CD4-positive, CD25-positive, alpha-beta regulatory T cell (primary cell): ENCODE results near the gene PTPN4. TPM values are rescaled to one million over a fixed set of nuclear protein-coding genes. Genes with fewer than 3 reads are reported as not detected.
"Not testable (repeated sequence)": the region's sequence is repeated elsewhere in the genome, so short reads cannot be mapped to it uniquely, and the experiment has no call there.

Source experiments
- ATAC-seq, 2 donors: fragments of 150-1000 bp; cut with Tn5 transposase; one replicate each; pipeline ENCODE4 v1.10.0; 2021; ENCODE audit warnings: low read depth in 2 of 2, moderate number of reproducible peaks in 2 of 2, moderate library complexity in 1 of 2
- DNase-seq, 3 donors: peaks; one replicate each; pipeline versions ENCODE4 v3.0.0 to v3.0.0-alpha.2; 2012 to 2022; ENCODE audit warnings: mixed read lengths in 1 of 3
- H3K27ac ChIP-seq: one replicate; pipeline ENCODE4 v1.7.0; 2013; ENCODE audit warnings: mild to moderate bottlenecking, low read length; ENCODE audit not compliant: insufficient read depth, poor library complexity, severe bottlenecking
- H3K27me3 ChIP-seq: one replicate; pipeline ENCODE4 v1.7.0; 2013; ENCODE audit warnings: low read length; ENCODE audit not compliant: control insufficient read depth, insufficient read depth
- H3K36me3 ChIP-seq: one replicate; pipeline ENCODE4 v1.7.0; 2013; ENCODE audit warnings: mild to moderate bottlenecking, low read length, moderate library complexity; ENCODE audit not compliant: control insufficient read depth, insufficient read depth
- H3K4me1 ChIP-seq: 2 replicates; pipeline ENCODE4 v1.7.0; 2013; ENCODE audit warnings: mild to moderate bottlenecking, low read length; ENCODE audit not compliant: insufficient read depth, control insufficient read depth, poor library complexity, severe bottlenecking
- H3K4me3 ChIP-seq: one replicate; pipeline ENCODE4 v1.7.0; 2013; ENCODE audit warnings: low read depth, mild to moderate bottlenecking, low read length, moderate library complexity
- H3K9me3 ChIP-seq, 2 experiments: 1 replicate in 1 of 2; 2 replicates in 1 of 2; pipeline ENCODE4 v1.7.0; 2013; ENCODE audit warnings: low read length in 2 of 2, mild to moderate bottlenecking in 1 of 2, moderate library complexity in 1 of 2; ENCODE audit not compliant: control insufficient read depth in 2 of 2
- H3K27ac Mint-ChIP-seq, 3 donors: one replicate each; pipeline ENCODE4 v1.8.0; 2020 to 2022; ENCODE audit warnings: mild to moderate bottlenecking in 3 of 3, mixed read lengths in 3 of 3, moderate library complexity in 2 of 3
- H3K27me3 Mint-ChIP-seq: one replicate; pipeline ENCODE4 v1.8.0; 2022; ENCODE audit warnings: mild to moderate bottlenecking, mixed read lengths
- H3K36me3 Mint-ChIP-seq: one replicate; pipeline ENCODE4 v1.8.0; 2020; ENCODE audit warnings: mixed read lengths
- H3K4me1 Mint-ChIP-seq, 4 donors: one replicate each; pipeline ENCODE4 v1.8.0; 2020 to 2022; ENCODE audit warnings: mixed read lengths in 4 of 4, mild to moderate bottlenecking in 1 of 4
- H3K4me3 Mint-ChIP-seq, 4 donors: one replicate each; pipeline ENCODE4 v1.8.0; 2020 to 2022; ENCODE audit warnings: mild to moderate bottlenecking in 4 of 4, mixed read lengths in 4 of 4, moderate library complexity in 3 of 4
- H3K9me3 Mint-ChIP-seq, 7 donors: one replicate each; pipeline ENCODE4 v1.8.0; 2020 to 2022; ENCODE audit warnings: mixed read lengths in 7 of 7, mild to moderate bottlenecking in 3 of 7, moderate library complexity in 2 of 7
- polyA plus RNA-seq, 4 donors: library from polyadenylated mRNA; unstranded; fragments of 300-500 nt; fragmentation: Illumina TruSeq; gene quantifications; one replicate each; pipeline ENCODE4 v1.2.3, GENCODE V29; 2021
- total RNA-seq: library from RNA; stranded (reverse); gene quantifications from one replicate; pipeline ENCODE4 v1.2.3, GENCODE V29; 2022

The PTPN4 gene
- total and polyA plus RNA-seq, 5 donors from 2014 or later = 75.2 to 115 (median 110) TPM

- H3K27me3 Mint-ChIP-seq, H3K4me1 Mint-ChIP-seq, H3K4me1 ChIP-seq, H3K27ac Mint-ChIP-seq, H3K27ac ChIP-seq, H3K4me3 ChIP-seq, H3K27me3 ChIP-seq, H3K36me3 Mint-ChIP-seq, H3K9me3 ChIP-seq, ATAC-seq, H3K36me3 ChIP-seq, H3K4me3 Mint-ChIP-seq, H3K9me3 Mint-ChIP-seq, DNase-seq: not testable (repeated sequence)
Observed at GRCh38 chr2:119996896-119997891, 237.5 kb downstream of the PTPN4 start.

- Histone ChIP-seq H3K4me3 (no peak overlapping the region), H3K36me3 (no peaks in the 10 kb centered on the region), H3K27ac (no peak overlapping the region), H3K4me1 (no peaks in the 10 kb centered on the region), H3K9me3 (no peaks in the 10 kb centered on the region), H3K27me3 (no peaks in the 10 kb centered on the region)
- ATAC-seq = no peak
- no peak overlapping the region for H3K27ac Mint-ChIP-seq
- no peaks in the 10 kb centered on the region for H3K9me3 Mint-ChIP-seq
- no peaks in the 10 kb centered on the region for H3K36me3 Mint-ChIP-seq
- H3K4me3 Mint-ChIP-seq = no peak overlapping the region
- H3K27me3 Mint-ChIP-seq = peaks cover 6% of the 10 kb centered on the region
- DNase-seq = no peak
- peaks cover 0 to 5% (median 0%) of the 10 kb centered on the region in 4 donors for H3K4me1 Mint-ChIP-seq
Observed at GRCh38 chr2:120001471-120001870, 241.7 kb downstream of the PTPN4 start.

GRCh38 chr2:120004254-120004653, 244.5 kb downstream of the PTPN4 start:
- no peak for ATAC-seq
- Histone ChIP-seq H3K4me3 (no peak overlapping the region), H3K27me3 (no peaks in the 10 kb centered on the region), H3K36me3 (no peaks in the 10 kb centered on the region), H3K27ac (no peak overlapping the region), H3K9me3 (no peaks in the 10 kb centered on the region), H3K4me1 (no peaks in the 10 kb centered on the region)
- Mint-ChIP-seq H3K27ac (no peak overlapping the region), H3K4me1 (peaks cover 0 to 8% (median 0%) of the 10 kb centered on the region in 4 donors), H3K9me3 (no peaks in the 10 kb centered on the region), H3K4me3 (no peak overlapping the region), H3K36me3 (no peaks in the 10 kb centered on the region), H3K27me3 (peaks cover 6% of the 10 kb centered on the region)
- DNase-seq = no peak

- H3K36me3 Mint-ChIP-seq = no peaks in the 10 kb centered on the region
- no peak overlapping the region for H3K4me3 Mint-ChIP-seq
- H3K27ac ChIP-seq = no peak overlapping the region
Observed at GRCh38 chr2:120005834-120006521, 246.3 kb downstream of the PTPN4 start.

GRCh38 chr2:120007851-120008250, 248.1 kb downstream of the PTPN4 start:
- Histone ChIP-seq H3K4me3 (no peak overlapping the region), H3K27ac (no peak overlapping the region), H3K9me3 (no peaks in the 10 kb centered on the region), H3K4me1 (peaks cover 6% of the 10 kb centered on the region), H3K27me3 (no peaks in the 10 kb centered on the region), H3K36me3 (no peaks in the 10 kb centered on the region)
- Mint-ChIP-seq H3K4me1 (peaks cover 6 to 12% (median 6%) of the 10 kb centered on the region in 4 donors), H3K27me3 (peaks cover 6% of the 10 kb centered on the region), H3K4me3 (peak overlapping the region in 1 of 4 donors; percentile 87), H3K27ac (no peak overlapping the region), H3K9me3 (no peaks in the 10 kb centered on the region), H3K36me3 (no peaks in the 10 kb centered on the region)
- ATAC-seq = no peak
- DNase-seq = no peak

More at GRCh38 chr2:120005834-120006521, 246.3 kb downstream of the PTPN4 start:
- Mint-ChIP-seq H3K4me1 (peaks cover 0 to 8% (median 0%) of the 10 kb centered on the region in 4 donors), H3K27me3 (peaks cover 6% of the 10 kb centered on the region), H3K27ac (no peak overlapping the region), H3K9me3 (no peaks in the 10 kb centered on the region)
- ATAC-seq = peak in 1 of 2 donors; percentile 44
- no peaks in the 10 kb centered on the region for H3K9me3 ChIP-seq
- H3K4me1 ChIP-seq = no peaks in the 10 kb centered on the region
- no peaks in the 10 kb centered on the region for H3K27me3 ChIP-seq
- H3K36me3 ChIP-seq = no peaks in the 10 kb centered on the region
- no peak for DNase-seq
- H3K4me3 ChIP-seq = no peak overlapping the region

- H3K9me3 Mint-ChIP-seq = peaks cover 0 to 3% (median 0%) of the 10 kb centered on the region in 7 donors
- Histone ChIP-seq H3K4me3 (peak overlapping the region; percentile 68), H3K27ac (peak overlapping the region; percentile 52), H3K4me1 (peaks cover 20% of the 10 kb centered on the region), H3K9me3 (no peaks in the 10 kb centered on the region), H3K36me3 (no peaks in the 10 kb centered on the region), H3K27me3 (no peaks in the 10 kb centered on the region)
- H3K4me1 Mint-ChIP-seq = peaks cover 14 to 34% (median 22%) of the 10 kb centered on the region in 4 donors
- H3K27ac Mint-ChIP-seq = peak overlapping the region in 2 of 3 donors; percentile 42 to 48
- H3K36me3 Mint-ChIP-seq = no peaks in the 10 kb centered on the region
- ATAC-seq (no peak), DNase-seq (no peak)
- H3K27me3 Mint-ChIP-seq = peaks cover 18% of the 10 kb centered on the region
- peak overlapping the region; percentile 75 to 85 (median 82) for H3K4me3 Mint-ChIP-seq
Observed at GRCh38 chr2:120012363-120012762, 252.6 kb downstream of the PTPN4 start.

- no peaks in the 10 kb centered on the region for H3K36me3 ChIP-seq
- peak within 1 kb of the TSS; percentile 68 for H3K4me3 ChIP-seq
- no peaks in the 10 kb centered on the region for H3K36me3 Mint-ChIP-seq
- H3K9me3 Mint-ChIP-seq = peaks cover 0 to 3% (median 0%) of the 10 kb centered on the region in 7 donors
- no peaks in the 10 kb centered on the region for H3K27me3 ChIP-seq
- H3K9me3 ChIP-seq = no peaks in the 10 kb centered on the region
- peak within 1 kb of the TSS in 2 of 3 donors; percentile 80 for H3K27ac Mint-ChIP-seq
- ATAC-seq (peak; percentile 87 to 89), DNase-seq (peak; percentile 71 to 93 (median 74))
- peak within 1 kb of the TSS; percentile 82 to 91 (median 88) for H3K4me3 Mint-ChIP-seq
- H3K27ac ChIP-seq = peak within 1 kb of the TSS; percentile 52
- peaks cover 20% of the 10 kb centered on the region for H3K4me1 ChIP-seq
- peaks cover 14 to 34% (median 22%) of the 10 kb centered on the region in 4 donors for H3K4me1 Mint-ChIP-seq
- H3K27me3 Mint-ChIP-seq = peaks cover 18% of the 10 kb centered on the region
Observed at GRCh38 chr2:120012771-120013596, 253.3 kb downstream of the PTPN4 start, which contains the start of gene EPB41L5. TSS of gene EPB41L5 (plus strand) at chr2:120013077. CDS start at chr2:120019085, 6,008 bp downstream.
